A549 treated with dexamethasone at 1 μM for 4 hours (cell line): ENCODE data around the gene TRIM7. TPM values are rescaled to one million over a fixed set of nuclear protein-coding genes. Genes with fewer than 3 reads are reported as not detected.

Source experiments
- total RNA-seq: library from RNA; stranded (reverse); fragments of 200-300 nt; extraction: Qiagen RNA extraction; gene quantifications from 5 replicates; pipeline ENCODE4 v1.2.3, GENCODE V29; 2022

The TRIM7 gene
- total RNA-seq = 30.2 to 42.5 TPM (median 40.0 TPM) in 5 replicates

GRCh38 chr5:181204826-181205760 lies at the start of gene TRIM7:
TSS of gene TRIM7 (minus strand) at chr5:181205196. CDS start at chr5:181205110, 86 bp downstream.

DNA sequence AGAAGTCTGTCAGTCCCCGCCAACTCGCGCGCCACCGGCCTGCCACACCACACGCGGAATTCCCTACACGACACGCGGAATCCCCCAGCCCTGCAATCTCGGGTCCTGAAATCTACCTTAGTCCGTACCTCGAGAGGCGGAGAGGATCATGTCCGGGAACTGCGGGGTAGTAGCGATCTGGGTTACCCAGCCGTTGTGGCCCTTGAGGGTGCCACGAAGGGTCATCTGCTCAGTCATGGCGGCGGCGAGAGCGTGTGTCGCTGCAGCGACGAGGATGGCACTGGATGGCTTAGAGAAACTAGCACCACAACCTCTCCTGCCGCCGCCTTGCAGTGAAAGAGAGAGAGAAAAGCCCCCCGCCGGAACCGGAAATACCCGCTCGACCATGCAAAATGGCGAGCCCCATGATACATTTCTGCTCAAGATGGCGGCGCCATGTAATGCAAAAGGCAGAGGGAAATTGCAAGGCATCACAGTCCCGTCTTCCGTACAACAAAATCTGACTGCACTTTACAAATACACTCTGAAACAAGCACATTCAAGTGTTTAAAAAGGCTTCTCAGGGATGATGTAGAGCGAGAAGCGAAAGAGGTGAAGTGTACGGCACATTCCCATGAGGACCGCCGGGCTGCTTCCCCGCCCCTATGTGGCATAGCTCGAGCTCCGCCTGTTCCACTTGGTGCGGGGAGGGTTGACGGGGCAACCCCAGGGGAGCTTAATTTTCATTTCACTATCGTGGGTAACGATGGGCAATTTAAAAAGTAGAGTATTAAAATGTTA lies 38.8 kb upstream of the TRIM7 start, which contains the start of gene RACK1:
TSS of gene RACK1 (minus strand) at position 343 of the 780 bp plus-strand sequence. CDS start at position 237, 106 bp downstream.

DNA sequence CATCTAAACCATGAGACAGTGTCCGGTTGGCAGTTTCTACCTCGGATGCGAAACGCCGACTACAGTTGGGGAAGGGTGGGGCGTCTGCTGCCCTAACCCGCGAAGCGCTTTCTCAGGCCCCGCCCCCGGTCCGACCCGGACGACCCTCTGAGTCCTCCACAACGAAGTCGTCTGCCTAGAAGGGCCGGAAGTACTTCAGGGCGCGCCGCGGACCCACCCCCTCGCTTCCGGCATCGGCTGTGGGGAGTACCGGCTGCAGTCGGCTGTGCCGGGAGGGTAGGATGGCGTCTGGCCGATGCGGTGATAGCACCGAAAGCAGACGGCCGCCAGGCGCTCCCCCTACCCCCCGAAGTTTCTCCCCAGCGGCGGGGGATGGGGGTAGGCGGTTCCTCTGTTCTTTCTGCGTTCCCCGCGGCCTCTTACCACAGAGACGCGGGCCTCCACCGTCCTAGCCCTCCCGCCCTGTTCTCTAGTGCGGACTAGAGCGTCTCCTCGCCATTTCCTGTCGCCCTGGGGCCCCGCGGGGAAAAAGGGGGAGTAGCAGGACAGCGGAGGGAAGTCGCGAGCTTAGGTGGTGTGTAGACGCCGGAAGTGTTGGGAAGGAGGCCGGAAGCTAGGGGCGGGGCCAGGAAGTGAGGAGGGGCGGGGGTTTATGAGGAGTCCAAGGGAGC lies 18.2 kb upstream of the TRIM7 start, which contains the start of gene TRIM41:
TSS of gene TRIM41 (plus strand) at position 224 of the 671 bp plus-strand sequence. CDS start 719 bp downstream, outside the sequence.

DNA sequence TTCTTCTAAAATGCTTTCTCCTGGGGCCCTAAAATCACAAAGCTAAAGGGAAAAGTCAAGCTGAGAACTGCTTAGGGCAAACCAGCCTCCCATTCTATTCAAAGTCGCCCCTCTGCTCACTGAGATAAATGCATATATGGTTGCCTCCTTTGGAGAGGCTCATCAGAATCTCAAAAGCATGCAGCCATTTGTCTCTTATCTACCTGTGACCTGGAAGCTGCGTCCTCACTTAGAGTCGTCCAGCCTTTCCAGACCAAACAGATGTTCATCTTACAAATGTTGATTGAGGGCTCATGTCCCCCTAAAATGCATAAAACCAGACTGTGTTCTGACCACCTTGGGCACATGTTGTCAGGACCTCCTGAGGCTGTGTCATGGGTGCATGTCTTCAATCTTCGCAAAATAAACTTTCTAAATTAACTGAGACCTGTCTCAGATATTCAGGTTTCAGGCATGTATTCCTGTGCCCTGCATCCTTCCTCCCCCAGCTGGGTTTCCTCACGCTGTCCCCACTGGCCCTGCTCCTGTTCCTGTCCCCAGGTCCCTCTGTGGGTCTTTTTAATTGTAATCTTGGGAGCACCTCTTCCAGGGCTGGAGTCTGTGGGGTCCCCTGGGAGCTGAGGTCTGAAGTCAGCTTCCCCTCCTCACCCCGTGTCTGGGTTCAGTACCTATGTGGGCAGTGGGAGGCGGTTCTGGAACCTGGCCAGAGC lies 57.9 kb downstream of the TRIM7 start, which contains the start of gene OR2V2:
TSS of gene OR2V2 (plus strand) at position 660 of the 710 bp plus-strand sequence. CDS start 7,357 bp downstream, outside the sequence.

Other genes with a start within 250 kb of the TRIM7 start
- not detected in 5 replicates for gene BTNL3, start 216.3 kb downstream of the TRIM7 start, total RNA-seq
- 0.67 to 1.2 TPM (median 1.0 TPM) in 5 replicates for gene BTNL9, start 164.9 kb downstream of the TRIM7 start, total RNA-seq
- gene OR2V1, start 74.0 kb downstream of the TRIM7 start, total RNA-seq = not detected in 5 replicates
- not detected in 5 replicates for gene OR2V2, start 57.6 kb downstream of the TRIM7 start, total RNA-seq
- 19.0 to 28.2 TPM (median 27.0 TPM) in 5 replicates for gene TRIM41, start 18.1 kb upstream of the TRIM7 start, total RNA-seq
- gene RACK1, start 38.7 kb upstream of the TRIM7 start, total RNA-seq = 3,273 to 3,793 TPM (median 3,359 TPM) in 5 replicates
- gene TRIM52, start 55.9 kb upstream of the TRIM7 start, total RNA-seq = 5.3 to 7.9 TPM (median 6.1 TPM) in 5 replicates
- not detected in 5 replicates for gene OR4F3, start 162.1 kb upstream of the TRIM7 start, total RNA-seq